ENCODE results near the gene MESP2.

MESP2 gene

GRCh38 chr15:89808160-89808870 is 32.2 kb downstream of the MESP2 start:
- TF ChIP-seq CTCF (IDR thresholded peaks at IDR 0.05; ENCODE audit: insufficient read depth, low read depth, low read length, missing control alignments) = no peak
- no peak overlapping the region for H3K4me3 ChIP-seq (ENCODE audit: low read depth, low read length)
- no peak for DNase-seq (ENCODE audit: low read depth)

- DNase-seq (ENCODE audit: low read depth) = no peak
- no peak overlapping the region for H3K4me3 ChIP-seq (ENCODE audit: low read depth, low read length)
- no peak for TF ChIP-seq CTCF (IDR thresholded peaks at IDR 0.05; ENCODE audit: insufficient read depth, low read depth, low read length, missing control alignments)
These were observed 33.1 kb downstream of the MESP2 start for GRCh38 chr15:89809093-89809786.

DNA sequence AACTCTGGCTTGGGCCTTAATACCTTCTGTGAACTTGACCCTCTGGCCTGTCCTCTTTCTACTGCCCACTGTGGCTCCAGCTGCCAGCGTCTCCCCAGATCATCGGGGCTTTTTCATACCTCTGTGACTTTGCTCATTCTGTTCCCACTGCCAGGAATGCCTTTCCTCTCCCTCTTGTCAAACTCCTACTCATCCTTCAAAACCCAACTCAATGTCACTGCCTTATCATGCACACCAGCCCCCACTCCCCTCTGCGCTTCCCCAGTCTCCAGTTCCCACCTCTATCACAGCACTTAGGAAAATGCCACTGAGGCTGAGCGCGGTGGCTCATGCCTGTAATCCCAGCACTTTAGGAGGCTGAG is 33.6 kb downstream of the MESP2 start:
- DNase-seq (ENCODE audit: low read depth) = no peak
- no peak overlapping the region for H3K4me3 ChIP-seq (ENCODE audit: low read depth, low read length)

GRCh38 chr15:89810837-89811236 is 34.7 kb downstream of the MESP2 start:
- no peak overlapping the region for H3K4me3 ChIP-seq (ENCODE audit: low read depth, low read length)
- DNase-seq (ENCODE audit: low read depth) = no peak

More for the DNA sequence above, 33.6 kb downstream of the MESP2 start:
- TF ChIP-seq CTCF (IDR thresholded peaks at IDR 0.05; ENCODE audit: insufficient read depth, low read depth, low read length, missing control alignments) = no peak

DNA sequence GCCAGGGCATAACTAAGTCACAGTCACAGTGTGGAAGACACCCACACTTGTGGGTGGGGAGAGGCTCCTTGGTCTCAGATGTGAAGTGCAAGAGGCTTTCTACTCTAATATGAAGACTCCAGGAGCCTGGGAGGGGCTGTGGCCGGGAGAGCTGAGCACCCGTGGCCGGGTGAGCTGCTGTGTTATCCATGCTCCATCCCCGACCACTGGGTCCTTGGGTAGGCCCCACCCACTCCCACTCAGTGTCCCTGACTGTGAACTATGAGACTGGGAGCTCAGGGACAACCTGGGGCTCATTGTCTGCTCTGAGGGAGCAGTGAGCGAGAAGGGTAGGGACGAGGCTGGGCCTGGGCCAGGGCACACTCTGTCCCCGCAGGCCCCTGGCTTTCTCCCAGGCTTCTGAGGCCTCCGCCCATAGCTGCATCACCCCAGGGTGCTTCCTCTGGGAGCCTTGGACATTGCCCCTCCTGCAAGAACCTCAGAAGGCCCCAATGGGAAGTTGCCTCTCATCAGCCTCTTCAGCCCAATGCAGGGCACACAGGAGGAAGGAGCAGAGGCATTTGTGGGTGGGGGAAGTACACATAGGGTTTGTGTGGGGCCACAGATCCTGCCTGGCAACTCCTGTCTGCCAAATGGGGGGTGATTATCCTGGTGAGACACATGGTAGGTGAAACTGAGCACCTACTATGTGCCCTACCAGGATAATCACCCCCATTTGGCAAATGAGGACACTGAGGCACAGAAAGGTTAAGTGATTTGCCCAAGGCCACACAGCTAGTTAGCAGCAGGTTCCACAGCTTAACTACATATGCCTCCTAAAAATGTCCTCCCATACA is 36.1 kb downstream of the MESP2 start:
- no peak overlapping the region for H3K4me3 ChIP-seq (ENCODE audit: low read depth, low read length)
- no peak for DNase-seq (ENCODE audit: low read depth)
- no peak for TF ChIP-seq CTCF (IDR thresholded peaks at IDR 0.05; ENCODE audit: insufficient read depth, low read depth, low read length, missing control alignments)

More at GRCh38 chr15:89810837-89811236, 34.7 kb downstream of the MESP2 start:
- no peak for TF ChIP-seq CTCF (IDR thresholded peaks at IDR 0.05; ENCODE audit: insufficient read depth, low read depth, low read length, missing control alignments)

GRCh38 chr15:89812847-89813320 is 36.8 kb downstream of the MESP2 start:
- no peak overlapping the region for H3K4me3 ChIP-seq (ENCODE audit: low read depth, low read length)
- DNase-seq (ENCODE audit: low read depth) = no peak
- TF ChIP-seq CTCF (IDR thresholded peaks at IDR 0.05; ENCODE audit: insufficient read depth, low read depth, low read length, missing control alignments) = no peak
